Stomach smooth muscle (tissue), 2 donors: ENCODE results near the gene EHD1.
"Not testable (repeated sequence)": the region's sequence is repeated elsewhere in the genome, so short reads cannot be mapped to it uniquely, and the experiment has no call there.

Source experiments
- H3K27ac ChIP-seq: one replicate; pipeline ENCODE4 v1.7.0; 2013; ENCODE audit warnings: mild to moderate bottlenecking, low read length, inconsistent platforms
- H3K27me3 ChIP-seq, 2 donors: one replicate each; pipeline ENCODE4 v1.7.0; 2013; ENCODE audit warnings: low read length in 2 of 2; ENCODE audit not compliant: insufficient read depth in 2 of 2, control insufficient read depth in 1 of 2
- H3K36me3 ChIP-seq, 2 donors: one replicate each; pipeline ENCODE4 v1.7.0; 2013; ENCODE audit warnings: low read length in 2 of 2; ENCODE audit not compliant: control insufficient read depth in 2 of 2, insufficient read depth in 2 of 2
- H3K4me1 ChIP-seq: one replicate; pipeline ENCODE4 v1.7.0; 2013; ENCODE audit warnings: low read length; ENCODE audit not compliant: control insufficient read depth, insufficient read depth
- H3K4me3 ChIP-seq, 2 donors: one replicate each; pipeline ENCODE4 v1.7.0; 2013; ENCODE audit warnings: low read length in 2 of 2
- H3K9ac ChIP-seq, 2 donors: one replicate each; pipeline ENCODE4 v1.7.0; 2013; ENCODE audit warnings: low read length in 2 of 2, mild to moderate bottlenecking in 1 of 2
- H3K9me3 ChIP-seq, 2 donors: one replicate each; pipeline ENCODE4 v1.7.0; 2013; ENCODE audit warnings: low read length in 2 of 2; ENCODE audit not compliant: control insufficient read depth in 2 of 2
- donor health status: healthy.
- donor health status: Pancreatic carcinoma.

EHD1 gene

GRCh38 chr11:64832467-64833197 is 45.8 kb downstream of the EHD1 start:
- no peaks in the 10 kb centered on the region for H3K4me1 ChIP-seq
- H3K36me3 ChIP-seq = no peaks in the 10 kb centered on the region
- H3K9ac ChIP-seq = no peak overlapping the region
- no peaks in the 10 kb centered on the region for H3K27me3 ChIP-seq
- no peak overlapping the region for H3K4me3 ChIP-seq
- no peak overlapping the region for H3K27ac ChIP-seq
- no peaks in the 10 kb centered on the region for H3K9me3 ChIP-seq

DNA sequence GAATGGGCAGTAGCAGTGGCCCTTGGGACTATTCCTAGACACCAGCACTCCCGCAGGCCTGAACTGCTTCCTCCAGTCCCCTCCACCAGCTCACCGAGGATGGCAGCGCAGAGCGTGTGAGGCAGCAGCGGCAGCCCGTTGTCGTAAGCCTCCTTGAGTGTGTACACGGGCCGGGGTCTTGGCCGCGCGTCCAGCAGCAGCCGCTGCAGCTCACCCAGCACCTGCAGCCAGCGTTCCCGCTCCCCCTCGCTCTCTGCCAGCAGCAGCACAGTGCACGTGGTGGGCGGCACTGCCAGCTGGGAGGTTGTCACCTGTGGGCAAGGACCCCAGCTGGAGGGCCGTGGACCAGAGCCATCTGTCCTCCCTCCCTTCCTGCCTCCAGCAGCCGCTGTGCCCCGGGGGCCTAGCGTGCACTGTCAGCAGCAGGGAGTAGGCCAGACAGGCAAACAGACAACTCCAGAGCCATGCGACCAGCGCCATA is 47.0 kb downstream of the EHD1 start:
- Histone ChIP-seq H3K27me3 (no peaks in the 10 kb centered on the region), H3K27ac (no peak overlapping the region), H3K9me3 (no peaks in the 10 kb centered on the region), H3K36me3 (no peaks in the 10 kb centered on the region), H3K4me1 (no peaks in the 10 kb centered on the region), H3K9ac (no peak overlapping the region), H3K4me3 (no peak overlapping the region)

- Histone ChIP-seq H3K27me3 (no peaks in the 10 kb centered on the region), H3K27ac (no peak overlapping the region), H3K9me3 (no peaks in the 10 kb centered on the region), H3K4me3 (no peak overlapping the region), H3K9ac (no peak overlapping the region), H3K36me3 (no peaks in the 10 kb centered on the region), H3K4me1 (no peaks in the 10 kb centered on the region)
Observed at GRCh38 chr11:64829536-64830251, 48.7 kb downstream of the EHD1 start.

DNA sequence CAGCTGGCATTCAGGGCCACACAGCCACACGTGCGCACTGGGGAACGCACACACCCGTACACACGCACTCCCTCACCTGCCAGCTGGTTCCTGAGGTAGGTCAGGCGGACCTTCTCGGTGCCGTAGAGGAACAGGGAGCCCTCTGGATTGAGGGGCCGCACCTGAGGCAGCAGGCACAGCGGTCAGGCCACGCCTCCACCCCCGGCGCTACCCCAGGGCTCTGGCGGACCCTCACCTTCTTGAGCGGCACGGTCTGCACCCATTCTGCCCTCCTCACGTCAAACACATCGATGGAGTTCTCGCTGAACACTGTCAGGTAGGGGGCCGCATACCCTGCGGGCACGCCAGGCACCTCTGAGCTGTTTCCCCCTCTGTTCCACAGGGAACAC is 51.0 kb downstream of the EHD1 start:
- Histone ChIP-seq H3K9me3 (no peaks in the 10 kb centered on the region), H3K27ac (no peak overlapping the region), H3K27me3 (no peaks in the 10 kb centered on the region), H3K9ac (no peak overlapping the region), H3K36me3 (no peaks in the 10 kb centered on the region), H3K4me1 (no peaks in the 10 kb centered on the region), H3K4me3 (no peak overlapping the region)

- Histone ChIP-seq H3K4me3 (no peak overlapping the region), H3K4me1 (no peaks in the 10 kb centered on the region), H3K27ac (no peak overlapping the region), H3K27me3 (no peaks in the 10 kb centered on the region), H3K36me3 (no peaks in the 10 kb centered on the region), H3K9ac (no peak overlapping the region), H3K9me3 (no peaks in the 10 kb centered on the region)
Observed at GRCh38 chr11:64826578-64827450, 51.6 kb downstream of the EHD1 start.

GRCh38 chr11:64826062-64826461 is 52.4 kb downstream of the EHD1 start:
- H3K27ac ChIP-seq = no peak overlapping the region
- H3K9ac ChIP-seq = no peak overlapping the region
- no peak overlapping the region for H3K4me3 ChIP-seq
- no peaks in the 10 kb centered on the region for H3K36me3 ChIP-seq
- H3K9me3 ChIP-seq = no peaks in the 10 kb centered on the region
- H3K4me1 ChIP-seq = no peaks in the 10 kb centered on the region
- H3K27me3 ChIP-seq = no peaks in the 10 kb centered on the region

- Histone ChIP-seq H3K9me3 (no peaks in the 10 kb centered on the region), H3K4me1 (no peaks in the 10 kb centered on the region), H3K27ac (no peak overlapping the region), H3K9ac (no peak overlapping the region), H3K4me3 (no peak overlapping the region), H3K36me3 (no peaks in the 10 kb centered on the region), H3K27me3 (no peaks in the 10 kb centered on the region)
Observed at GRCh38 chr11:64823568-64824119, 54.8 kb downstream of the EHD1 start.

GRCh38 chr11:64817476-64817875 is 60.9 kb downstream of the EHD1 start:
- H3K36me3 ChIP-seq = no peaks in the 10 kb centered on the region
- H3K27ac ChIP-seq = no peak overlapping the region
- H3K9ac ChIP-seq = no peak overlapping the region
- H3K4me3 ChIP-seq = no peak overlapping the region
- H3K4me1 ChIP-seq = no peaks in the 10 kb centered on the region
- no peaks in the 10 kb centered on the region for H3K27me3 ChIP-seq
- H3K9me3 ChIP-seq = no peaks in the 10 kb centered on the region

GRCh38 chr11:64815433-64815832 is 63.0 kb downstream of the EHD1 start:
- H3K36me3 ChIP-seq, H3K9ac ChIP-seq, H3K27me3 ChIP-seq, H3K4me1 ChIP-seq, H3K27ac ChIP-seq, H3K9me3 ChIP-seq, H3K4me3 ChIP-seq: not testable (repeated sequence)

GRCh38 chr11:64814712-64815187 is 63.7 kb downstream of the EHD1 start:
- Histone ChIP-seq H3K27ac (no peak overlapping the region), H3K4me1 (peaks cover 9% of the 10 kb centered on the region), H3K4me3 (no peak overlapping the region), H3K27me3 (no peaks in the 10 kb centered on the region), H3K9ac (no peak overlapping the region), H3K36me3 (no peaks in the 10 kb centered on the region), H3K9me3 (no peaks in the 10 kb centered on the region)
